Ovary (tissue), 3 donors: ENCODE measurements around the gene RHOD.

Source experiments
- EP300 ChIP-seq: sonication (generic); formaldehyde crosslinking; IDR thresholded peaks from one replicate; pipeline ENCODE4 v1.6.1; 2017; ENCODE audit warnings: antibody characterized with exemption
- POLR2A ChIP-seq: fragments of 450-650 bp; IDR thresholded peaks from one replicate; pipeline ENCODE4 v1.6.1; 2017; ENCODE audit warnings: antibody characterized with exemption, mild to moderate bottlenecking, moderate library complexity
- TF ChIP-seq, protein P1 (sequence below), 3 donors: fragments of 450-650 bp in 2 of 3; fragments of 200-600 bp in 1 of 3; IDR thresholded peaks; one replicate each; pipeline versions ENCODE4 v1.5.1 to v1.8.0; 2016 to 2022; ENCODE audit warnings: antibody characterized with exemption in 3 of 3, mild to moderate bottlenecking in 1 of 3
- donor health status: DM: no; HTN: no; CAD: no.

DNA sequence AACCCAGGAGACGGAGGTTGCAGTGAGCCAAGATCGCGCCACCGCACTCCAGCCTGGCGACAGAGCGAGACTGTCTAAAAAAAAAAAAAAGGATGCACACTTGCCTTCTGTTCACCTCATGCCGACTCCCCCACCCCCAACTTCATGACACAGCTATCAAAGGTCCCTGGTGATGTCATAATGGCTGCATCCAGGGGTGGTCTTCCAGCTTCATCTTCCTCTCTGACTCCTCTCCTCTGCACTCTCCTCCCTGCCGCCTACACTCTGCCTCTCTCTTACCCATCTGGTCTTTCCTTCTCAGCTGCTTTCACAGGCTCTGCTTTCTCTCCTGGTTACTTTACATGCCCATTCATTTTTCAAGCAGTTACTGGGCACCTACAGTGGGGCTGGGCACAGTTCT, 46.0 kb downstream of the RHOD start:
- TF ChIP-seq, protein P1, sequence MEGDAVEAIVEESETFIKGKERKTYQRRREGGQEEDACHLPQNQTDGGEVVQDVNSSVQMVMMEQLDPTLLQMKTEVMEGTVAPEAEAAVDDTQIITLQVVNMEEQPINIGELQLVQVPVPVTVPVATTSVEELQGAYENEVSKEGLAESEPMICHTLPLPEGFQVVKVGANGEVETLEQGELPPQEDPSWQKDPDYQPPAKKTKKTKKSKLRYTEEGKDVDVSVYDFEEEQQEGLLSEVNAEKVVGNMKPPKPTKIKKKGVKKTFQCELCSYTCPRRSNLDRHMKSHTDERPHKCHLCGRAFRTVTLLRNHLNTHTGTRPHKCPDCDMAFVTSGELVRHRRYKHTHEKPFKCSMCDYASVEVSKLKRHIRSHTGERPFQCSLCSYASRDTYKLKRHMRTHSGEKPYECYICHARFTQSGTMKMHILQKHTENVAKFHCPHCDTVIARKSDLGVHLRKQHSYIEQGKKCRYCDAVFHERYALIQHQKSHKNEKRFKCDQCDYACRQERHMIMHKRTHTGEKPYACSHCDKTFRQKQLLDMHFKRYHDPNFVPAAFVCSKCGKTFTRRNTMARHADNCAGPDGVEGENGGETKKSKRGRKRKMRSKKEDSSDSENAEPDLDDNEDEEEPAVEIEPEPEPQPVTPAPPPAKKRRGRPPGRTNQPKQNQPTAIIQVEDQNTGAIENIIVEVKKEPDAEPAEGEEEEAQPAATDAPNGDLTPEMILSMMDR (IDR thresholded peaks at IDR 0.05) = no peak
- TF ChIP-seq POLR2A (no peak), EP300 (no peak)
